Right lobe of liver (tissue), 6 donors: Measurements from ENCODE around the gene ANKRD37. TPM values are rescaled to one million over a fixed set of nuclear protein-coding genes. Genes with fewer than 3 reads are reported as not detected.

Experiments
- ATAC-seq, 4 donors: fragments of 200-7000 bp; cut with Tn5 transposase; one replicate each; pipeline ENCODE4 v1.9.1; 2020; ENCODE audit warnings: mild to moderate bottlenecking in 4 of 4, moderate library complexity in 4 of 4
- DNase-seq, 3 donors: peaks; one replicate each; pipeline ENCODE4 v3.0.0-alpha.2; 2020
- H3K27ac ChIP-seq, 3 donors: fragments of 200-600 bp; one replicate each; pipeline ENCODE4 v1.8.0; 2022
- H3K27me3 ChIP-seq, 2 donors: fragments of 200-600 bp; one replicate each; pipeline ENCODE4 v1.8.0; 2022
- H3K36me3 ChIP-seq, 4 donors: fragments of 200-600 bp; sonication (generic) in 1 of 4; one replicate each; pipeline versions ENCODE4 v1.5.1 to v1.8.0; 2017 to 2022; ENCODE audit warnings: control low read depth in 1 of 4
- H3K4me1 ChIP-seq, 4 donors: fragments of 200-600 bp; sonication (generic) in 1 of 4; one replicate each; pipeline versions ENCODE4 v1.5.1 to v1.8.0; 2017 to 2022; ENCODE audit warnings: control low read depth in 1 of 4
- H3K4me3 ChIP-seq, 3 donors: fragments of 200-600 bp; one replicate each; pipeline ENCODE4 v1.8.0; 2022
- H3K9me3 ChIP-seq, 4 donors: fragments of 200-600 bp; sonication (generic) in 1 of 4; one replicate each; pipeline versions ENCODE4 v1.5.1 to v1.8.0; 2017 to 2022; ENCODE audit warnings: control low read depth in 1 of 4
- CTCF ChIP-seq, 4 donors: fragments of 200-600 bp in 3 of 4; fragments of 450-650 bp in 1 of 4; IDR thresholded peaks; one replicate each; pipeline versions ENCODE4 v1.5.1 to v1.8.0; 2016 to 2022; ENCODE audit warnings: antibody characterized with exemption in 4 of 4, mild to moderate bottlenecking in 2 of 4
- POLR2A ChIP-seq: fragments of 450-650 bp; IDR thresholded peaks from one replicate; pipeline ENCODE4 v1.6.1; 2017; ENCODE audit warnings: antibody characterized with exemption, mild to moderate bottlenecking
- WGBS: methylation state at CpG from one replicate; pipeline ENCODE4 v1.1.6; 2018; ENCODE audit warnings: low coverage, low lambda C conversion rate; ENCODE audit not compliant: insufficient coverage; ENCODE audit errors: missing lambda C conversion rate; 5-methylcytosine and 5-hydroxymethylcytosine counted together
- intact Hi-C, 2 donors: fragments of 100-400 bp; cut with DNase I; formaldehyde crosslinking; loops; one replicate each; pipeline versions ENCODE4 v1.11.2 to v1.14.1; 2022
- total RNA-seq, 6 experiments: library from RNA; depleted of rRNA in 2 of 6; stranded (reverse); fragments of >200 nt in 2 of 6; fragmentation: NEBNext Ultra II Directional in 3 of 6; extraction: Animal tissue kit (Norgen Biotek cat#: 25700) in 3 of 6; gene quantifications; one replicate each; pipeline versions ENCODE4 v1.1.0 to v1.2.4, GENCODE V29; 2016 to 2023
- donor health status: DM: no; HTN: yes; CAD: no.
- donor health status: DM: no; HTN: no; CAD: no.
- donor health status: DM: no; HTN: no; CAD: no.
- donor health status: DM: no; HTN: yes; CAD: no.
- donor health status: DM: no; HTN: yes; CAD: no.

ANKRD37 gene
- total RNA-seq, 6 experiments from 2014 or later, result 3.9 to 19.0 (median 6.0) TPM

DNA sequence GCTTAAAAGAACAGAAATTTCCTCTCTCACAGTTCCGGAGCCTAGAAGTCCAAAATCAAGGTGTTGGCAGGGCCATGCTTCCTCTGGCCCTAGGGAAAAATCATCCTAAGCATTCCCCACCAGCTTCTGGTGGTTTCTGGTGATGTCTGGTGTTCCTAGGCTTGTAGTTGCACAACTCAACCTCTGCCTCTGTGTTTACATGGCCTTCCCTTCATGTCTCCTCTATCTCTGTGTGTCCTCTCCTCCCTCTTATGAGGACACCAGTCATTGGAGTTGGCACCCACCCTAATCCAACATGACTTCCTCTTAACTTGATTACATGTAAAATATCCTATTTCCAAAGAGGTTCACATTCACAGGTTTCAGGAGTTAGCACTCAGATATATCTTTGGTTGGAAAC, 16.3 kb upstream of the ANKRD37 start:
- peak in 1 of 3 donors; percentile 73 for DNase-seq
- H3K9me3 ChIP-seq, result no peaks in the 10 kb centered on the region
- peak overlapping the region; percentile 20 to 81 (median 80) for H3K27ac ChIP-seq
- TF ChIP-seq CTCF (IDR thresholded peaks at IDR 0.05) (no peak), POLR2A (no peak)
- 78% methylated on average over 1 of the region's 1 CpG for WGBS
- H3K4me1 ChIP-seq, result peaks cover 0 to 19% (median 0%) of the 10 kb centered on the region in 4 donors
- no peaks in the 10 kb centered on the region for H3K27me3 ChIP-seq
- no peaks in the 10 kb centered on the region for H3K36me3 ChIP-seq
- no peak overlapping the region for H3K4me3 ChIP-seq
- ATAC-seq, result peak; percentile 95 to 99 (median 96)
- intact Hi-C loops, result no loop called here

DNA sequence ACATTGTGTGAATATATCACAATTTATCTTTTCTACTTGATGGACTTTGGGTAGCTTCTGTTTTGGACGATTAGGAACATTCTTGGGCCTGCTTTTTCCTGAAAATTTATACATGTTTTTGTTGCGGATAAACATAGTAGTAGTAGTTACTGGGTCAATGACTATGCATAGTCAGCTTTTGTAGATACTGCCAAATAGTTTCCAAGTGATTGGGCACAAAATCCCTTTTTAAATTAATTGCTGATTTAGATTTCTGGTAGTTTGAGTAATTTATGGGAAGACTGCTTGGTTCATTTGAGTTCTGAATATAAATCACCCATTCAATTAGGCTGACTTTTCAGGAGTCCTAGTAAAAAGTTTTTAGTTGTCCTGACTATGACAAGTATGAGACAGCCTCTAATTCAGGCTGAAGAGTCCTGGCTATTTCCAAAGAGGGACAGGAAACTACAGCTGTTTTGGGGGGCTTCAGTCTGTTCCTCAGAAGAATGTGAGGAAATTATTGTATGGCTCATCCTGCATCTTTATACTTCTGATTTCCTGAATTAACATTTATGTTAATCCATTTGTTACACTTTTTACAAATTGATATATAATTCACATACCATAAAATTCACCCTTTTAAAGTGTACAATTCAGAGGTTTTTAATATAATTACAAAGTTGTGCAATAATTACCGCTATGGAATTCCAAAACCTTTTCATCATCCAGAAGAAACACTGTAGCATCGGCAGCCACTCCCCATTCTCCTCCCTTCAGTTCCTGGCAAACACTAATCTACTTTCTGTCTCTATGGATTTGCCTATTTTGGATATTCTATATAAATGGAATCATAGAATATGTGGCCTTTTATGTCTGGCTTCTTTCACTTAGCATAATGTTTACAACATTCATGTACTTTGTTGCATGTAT, 15.1 kb upstream of the ANKRD37 start:
- Histone ChIP-seq H3K4me1 (peaks cover 0 to 19% (median 0%) of the 10 kb centered on the region in 4 donors), H3K4me3 (no peak overlapping the region), H3K27ac (no peak overlapping the region), H3K9me3 (no peaks in the 10 kb centered on the region), H3K27me3 (no peaks in the 10 kb centered on the region), H3K36me3 (no peaks in the 10 kb centered on the region)
- 39% methylated on average over 4 of the region's 4 CpGs for WGBS
- TF ChIP-seq POLR2A (no peak), CTCF (IDR thresholded peaks at IDR 0.05) (no peak)
- DNase-seq (no peak), ATAC-seq (no peak)
- intact Hi-C loops, result no loop called here

DNA sequence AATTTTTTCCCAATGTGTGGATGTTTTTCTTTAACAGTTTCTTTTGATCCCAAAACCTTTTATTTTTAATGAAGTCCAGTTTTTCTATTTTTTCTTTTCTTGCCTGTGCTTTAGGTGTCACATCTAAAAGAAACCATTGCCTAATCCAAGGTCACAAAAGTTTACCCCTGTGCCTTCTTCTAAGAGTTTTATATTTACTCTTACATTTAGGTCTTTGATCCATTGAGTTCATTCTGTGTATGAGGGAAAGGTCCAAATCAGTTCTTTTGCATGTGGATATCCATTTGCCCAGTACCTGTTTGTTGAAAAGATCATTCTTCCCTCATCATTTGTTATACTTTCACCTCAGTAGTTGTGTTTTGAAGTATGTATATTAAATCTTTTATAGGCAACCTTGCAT, 13.9 kb upstream of the ANKRD37 start:
- ATAC-seq (no peak), DNase-seq (no peak)
- no peaks in the 10 kb centered on the region for H3K36me3 ChIP-seq
- H3K27me3 ChIP-seq, result no peaks in the 10 kb centered on the region
- TF ChIP-seq POLR2A (no peak), CTCF (IDR thresholded peaks at IDR 0.05) (no peak)
- no peaks in the 10 kb centered on the region for H3K9me3 ChIP-seq
- H3K4me1 ChIP-seq, result peaks cover 0 to 19% (median 0%) of the 10 kb centered on the region in 4 donors
- H3K4me3 ChIP-seq, result no peak overlapping the region
- intact Hi-C loops, result no loop called here
- H3K27ac ChIP-seq, result no peak overlapping the region

GRCh38 chr4:185383451-185383850, 13.2 kb upstream of the ANKRD37 start:
- ATAC-seq (no peak), DNase-seq (no peak)

More at GRCh38 chr4:185383451-185383850, 13.2 kb upstream of the ANKRD37 start:
- Histone ChIP-seq H3K4me3 (no peak overlapping the region), H3K27me3 (no peaks in the 10 kb centered on the region), H3K27ac (no peak overlapping the region), H3K36me3 (no peaks in the 10 kb centered on the region), H3K4me1 (peaks cover 0 to 19% (median 0%) of the 10 kb centered on the region in 4 donors), H3K9me3 (no peaks in the 10 kb centered on the region)
- intact Hi-C loops, result no loop called here
- no peak for TF ChIP-seq CTCF (IDR thresholded peaks at IDR 0.05)
- no peak for TF ChIP-seq POLR2A
- WGBS, result 63% methylated on average over 2 of the region's 4 CpGs
